HG03064 (cell line): ENCODE measurements around the gene SPATA31A6.
"Not testable (repeated sequence)": the region's sequence is repeated elsewhere in the genome, so short reads cannot be mapped to it uniquely, and the experiment has no call there.

Experiments used
- ATAC-seq: cut with Tn5 transposase; IDR thresholded peaks from one replicate; pipeline ENCODE4 v1.9.1; 2021; ENCODE audit warnings: low read depth; ENCODE audit not compliant: unreplicated experiment

Gene SPATA31A6

GRCh38 chr9:42183359-42183758 is at the start of gene SPATA31A6:
SPATA31A6 (plus strand) TSS chr9:42183659; CDS start chr9:42183688, 29 bp downstream.
- not testable (repeated sequence) for ATAC-seq

DNA sequence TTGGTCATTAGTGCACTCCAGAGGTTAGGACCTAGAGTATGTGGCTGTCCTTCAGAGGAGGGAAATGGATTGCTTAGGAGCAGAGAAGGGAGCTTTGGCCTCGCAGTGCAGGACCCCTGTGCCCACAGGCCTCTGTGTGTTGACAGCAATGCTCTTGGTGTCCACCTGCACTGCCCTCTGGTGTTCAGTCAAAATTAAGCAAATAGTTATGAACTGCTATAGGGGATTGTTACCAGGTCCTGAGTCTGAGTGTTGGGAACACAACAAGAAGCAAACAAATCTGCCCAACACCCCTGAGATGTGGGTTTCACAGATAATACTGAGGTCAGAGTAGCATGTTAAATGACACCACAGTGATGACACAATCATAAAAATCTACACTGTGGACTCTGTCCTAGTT is 23.2 kb upstream of the SPATA31A6 start:
- ATAC-seq, result not testable (repeated sequence)

GRCh38 chr9:42219861-42220260 is 36.4 kb downstream of the SPATA31A6 start:
- ATAC-seq, result not testable (repeated sequence)

DNA sequence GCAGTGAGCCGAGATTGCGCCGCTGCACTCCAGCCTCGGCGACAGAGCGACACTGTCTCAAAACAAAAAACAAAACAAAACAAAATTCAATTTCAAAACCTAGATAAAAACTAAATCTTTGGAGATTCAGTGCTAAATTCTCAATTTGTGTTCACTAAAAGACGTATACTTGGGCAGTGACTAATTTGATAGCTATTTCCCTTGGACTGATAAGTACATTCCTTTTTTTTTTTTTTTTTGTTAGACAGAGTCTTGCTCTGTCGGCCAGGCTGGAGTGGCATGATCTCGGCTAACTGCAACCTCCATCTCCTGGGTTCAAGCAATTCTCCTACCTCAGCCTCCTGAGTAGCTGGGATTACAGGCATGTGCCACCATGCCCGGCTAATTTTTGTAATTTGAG is 39.8 kb downstream of the SPATA31A6 start:
- not testable (repeated sequence) for ATAC-seq

- ATAC-seq, result not testable (repeated sequence)
Observed at GRCh38 chr9:42233031-42233430, 49.6 kb downstream of the SPATA31A6 start.

DNA sequence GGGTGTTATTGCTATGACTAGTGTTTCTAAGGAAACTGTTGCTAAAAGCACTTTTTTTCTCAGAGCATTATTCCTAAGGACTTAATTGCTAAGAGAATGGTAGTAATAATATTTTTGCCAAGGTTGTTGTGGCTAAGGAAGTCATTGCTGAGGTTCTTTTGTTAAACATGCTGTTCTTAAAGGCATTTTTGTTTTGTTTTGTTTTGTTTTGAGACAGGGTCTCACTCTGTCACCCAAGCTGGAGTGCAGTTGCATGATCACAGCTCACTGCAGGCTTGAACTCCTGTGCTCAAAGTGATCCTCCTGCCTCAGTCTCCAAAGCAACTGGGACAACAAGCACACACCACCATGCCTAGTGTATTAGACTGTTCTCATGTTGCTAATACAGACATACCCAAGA is 51.2 kb downstream of the SPATA31A6 start:
- ATAC-seq, result not testable (repeated sequence)

DNA sequence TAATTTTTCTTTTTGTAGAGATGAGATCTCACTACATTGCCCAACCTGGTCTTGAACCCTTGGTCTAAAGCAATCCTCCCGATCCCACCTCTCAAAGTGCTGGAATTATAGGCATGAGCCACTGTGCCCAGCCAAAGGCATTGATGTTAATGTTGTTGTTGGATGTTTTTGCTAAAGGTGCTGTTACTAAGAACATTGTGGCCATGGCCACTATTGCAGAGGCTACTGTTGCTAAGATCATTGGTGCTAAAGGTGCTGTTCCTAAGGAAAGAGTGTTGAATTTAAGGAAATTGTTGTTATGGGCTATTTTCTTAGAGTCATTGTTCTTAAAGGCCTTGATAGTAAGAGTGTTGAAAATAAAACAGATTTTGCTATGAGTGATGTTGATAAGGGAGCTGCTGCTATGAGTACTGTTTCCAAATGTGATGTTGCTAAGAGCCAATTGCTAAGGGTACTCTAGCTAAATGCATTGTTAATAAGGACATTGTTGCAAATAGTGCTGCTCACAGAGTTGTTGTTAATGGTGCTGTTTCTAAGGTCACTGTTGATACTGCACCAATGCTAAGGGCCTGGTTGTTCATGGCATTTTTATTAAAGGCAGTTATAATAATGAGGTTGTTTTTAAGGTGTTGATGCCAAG is 52.0 kb downstream of the SPATA31A6 start:
- not testable (repeated sequence) for ATAC-seq

DNA sequence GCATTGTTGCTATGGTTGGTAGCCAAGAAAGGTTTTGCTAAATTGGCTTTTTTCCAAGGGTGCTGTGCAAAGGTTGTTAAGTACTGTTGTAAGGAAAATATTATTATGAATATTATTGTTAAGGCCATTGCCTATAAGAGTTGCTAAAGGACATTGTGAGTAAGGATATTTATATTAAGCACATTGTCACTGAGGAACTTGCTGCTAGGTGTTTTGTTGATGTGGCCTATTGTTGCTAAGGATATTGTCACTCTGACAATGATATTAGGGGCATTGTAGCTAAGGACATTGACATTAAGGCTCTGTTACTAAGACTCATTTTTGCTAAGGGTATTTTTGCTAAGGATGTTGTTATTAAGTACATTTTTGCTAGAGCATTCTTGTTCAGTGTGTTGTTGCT is 52.6 kb downstream of the SPATA31A6 start:
- ATAC-seq, result not testable (repeated sequence)

DNA sequence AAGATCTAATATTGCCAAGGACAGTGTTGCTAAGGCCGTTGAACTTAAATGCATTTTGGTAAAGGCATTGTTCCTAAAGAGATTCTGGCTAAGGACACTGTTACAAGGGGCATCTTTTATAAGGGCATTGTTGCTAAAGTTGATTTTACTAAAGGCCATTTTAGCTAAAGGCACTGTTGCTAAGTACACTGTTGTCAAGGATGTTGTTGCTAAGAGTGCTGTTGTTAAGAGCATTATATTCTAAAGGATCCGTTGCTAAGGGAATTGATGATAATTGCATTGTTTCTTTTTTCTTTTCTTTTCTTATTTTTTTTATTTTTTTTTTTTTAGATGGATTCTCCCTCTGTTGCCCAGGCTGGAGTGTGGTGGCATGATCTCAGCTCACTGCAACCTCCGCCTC is 53.9 kb downstream of the SPATA31A6 start:
- not testable (repeated sequence) for ATAC-seq

- not testable (repeated sequence) for ATAC-seq
Observed at GRCh38 chr9:42238862-42239261, 55.4 kb downstream of the SPATA31A6 start.
